K562 (cell line): ENCODE results near the gene FRMD3. TPM values are rescaled to one million over a fixed set of nuclear protein-coding genes. Genes with fewer than 3 reads are reported as not detected.

Source experiments
- ATAC-seq: fragments of 200-7000 bp; cut with Tn5 transposase; 3 replicates; pipeline ENCODE4 v1.9.1; 2020; ENCODE audit warnings: moderate library complexity
- BruUV-seq: library from RNA; stranded (reverse); fragments of 400-500 nt; replicated peaks from 2 replicates; lab custom pipeline; 2021; lab: Mats Ljungman, UMichigan
- CTCF ChIA-PET: fragments of 300-600 bp; formaldehyde crosslinking; extraction: SDS; loops from one replicate; lab custom pipeline; 2021; ENCODE audit warnings: low intra/inter-chr PET ratio; lab: Yijun Ruan, JAX
- POLR2A ChIA-PET: fragments of 300-600, 350-650 bp; sonication (Branson Sonifier 250); formaldehyde crosslinking; extraction: SDS; loops from one replicate; lab custom pipeline; 2021; ENCODE audit warnings: antibody characterized with exemption, inconsistent platforms; lab: Yijun Ruan, JAX
- DNase-seq, 4 experiments: peaks; one replicate each; pipeline versions ENCODE4 v3.0.0 to v3.0.0-alpha.2; 2011 to 2018; ENCODE audit warnings: low spot score in 3 of 4, mixed read lengths in 3 of 4; ENCODE audit errors: extremely low read depth in 1 of 4
- FAIRE-seq: peaks from 2 replicates; lab custom pipeline; 2011; peaks lifted over from hg19 to GRCh38; lab: Jason Lieb, UNC
- H2AFZ ChIP-seq: 2 replicates; pipeline ENCODE4 v1.6.0; 2011; ENCODE audit warnings: low read depth, low read length, control low read depth, inconsistent platforms
- H3K27ac ChIP-seq: fragments of 200-600 bp; 3 replicates; pipeline ENCODE4 v1.8.0; 2011; ENCODE audit warnings: low read depth, mild to moderate bottlenecking, control low read depth, inconsistent platforms, low read length, moderate library complexity, mixed read lengths; ENCODE audit errors: extremely low read depth
- H3K27me3 ChIP-seq, 2 experiments: fragments of 300-600 bp in 1 of 2; 2 replicates in 1 of 2; 3 replicates in 1 of 2; pipeline versions ENCODE4 v1.6.0 to v1.8.0; 2011; ENCODE audit warnings: inconsistent platforms in 2 of 2, low read length in 2 of 2, mild to moderate bottlenecking in 1 of 2, mixed read lengths in 1 of 2, moderate library complexity in 1 of 2; ENCODE audit not compliant: control insufficient read depth in 2 of 2, insufficient read depth in 2 of 2
- H3K36me3 ChIP-seq: fragments of 300-600 bp; 3 replicates; pipeline ENCODE4 v1.8.0; 2011; ENCODE audit warnings: mild to moderate bottlenecking, low read length, inconsistent platforms; ENCODE audit not compliant: control insufficient read depth, insufficient read depth
- H3K4me1 ChIP-seq, 2 experiments: fragments of 200-600 bp in 1 of 2; replicated peaks in 1 of 2; 2 replicates in 1 of 2; 3 replicates in 1 of 2; pipeline versions ENCODE4 v1.5.1 to v1.8.0; 2011; ENCODE audit warnings: inconsistent platforms in 2 of 2, low read length in 2 of 2, mild to moderate bottlenecking in 1 of 2, mixed read lengths in 1 of 2, moderate library complexity in 1 of 2; ENCODE audit not compliant: control insufficient read depth in 2 of 2, insufficient read depth in 2 of 2
- H3K4me2 ChIP-seq: 2 replicates; pipeline ENCODE4 v1.6.1; 2011; ENCODE audit warnings: low read length, control low read depth, inconsistent platforms, mixed read lengths; ENCODE audit not compliant: insufficient read depth
- H3K4me3 ChIP-seq: fragments of 200-600 bp; sonication (generic), shearing (Covaris generic); 2 replicates; pipeline ENCODE4 v1.5.1; 2016; ENCODE audit warnings: control low read depth, inconsistent platforms
- H3K79me2 ChIP-seq: fragments of 200-600 bp; 3 replicates; pipeline ENCODE4 v1.8.0; 2011; ENCODE audit warnings: low read length, inconsistent platforms; ENCODE audit not compliant: control insufficient read depth, insufficient read depth
- H3K9ac ChIP-seq, 2 experiments: 2 replicates each; pipeline versions ENCODE4 v1.6.0 to v1.6.1; 2011; ENCODE audit warnings: low read depth in 2 of 2, low read length in 2 of 2, control low read depth in 1 of 2, inconsistent platforms in 1 of 2, mild to moderate bottlenecking in 1 of 2, mixed read lengths in 1 of 2; ENCODE audit not compliant: insufficient read depth in 1 of 2
- H3K9me1 ChIP-seq: one replicate; pipeline ENCODE4 v1.6.0; 2011; ENCODE audit warnings: inconsistent platforms, mild to moderate bottlenecking, low read length, moderate library complexity; ENCODE audit not compliant: control insufficient read depth, insufficient read depth
- H3K9me3 ChIP-seq: replicated peaks from 2 replicates; pipeline ENCODE4 v1.5.1; 2011; ENCODE audit warnings: low read depth, low read length, inconsistent platforms; ENCODE audit not compliant: control insufficient read depth, insufficient read depth
- H4K20me1 ChIP-seq: replicated peaks from 2 replicates; pipeline ENCODE4 v1.6.1; 2011; ENCODE audit warnings: low read length, inconsistent platforms, mixed read lengths; ENCODE audit not compliant: control insufficient read depth, insufficient read depth
- ATF6 ChIP-seq: sonication (generic); formaldehyde crosslinking; IDR thresholded peaks from 2 replicates; pipeline ENCODE4 v1.4.0; 2020; ENCODE audit warnings: mild to moderate bottlenecking, missing genetic modification reagents
- BCOR ChIP-seq: fragments of 450-650 bp; IDR thresholded peaks from 2 replicates; pipeline ENCODE4 v1.6.1; 2016
- BMI1 ChIP-seq: fragments of 150-350 bp; IDR thresholded peaks from 2 replicates; pipeline ENCODE4 v1.6.1; 2014; ENCODE audit warnings: low read length
- DLX4 ChIP-seq: fragments of 250-450 bp; sonication (Bioruptor Pico); IDR thresholded peaks from 2 replicates; pipeline ENCODE4 v1.6.1; 2021; ENCODE audit warnings: mild to moderate bottlenecking
- DNMT1 ChIP-seq: fragments of 450-650 bp; IDR thresholded peaks from 2 replicates; pipeline ENCODE4 v1.6.1; 2016; ENCODE audit warnings: antibody characterized with exemption, mild to moderate bottlenecking
- ELF4 ChIP-seq: fragments of 450-650 bp; formaldehyde crosslinking; IDR thresholded peaks from 2 replicates; pipeline ENCODE4 v1.4.0; 2022; ENCODE audit warnings: missing genetic modification characterization
- MNT ChIP-seq, 2 experiments: fragments of 450-650 bp; conservative IDR thresholded peaks; 2 replicates each; pipeline ENCODE4 v1.6.1; 2017; ENCODE audit warnings: mild to moderate bottlenecking in 2 of 2, moderate library complexity in 2 of 2
- NFYB ChIP-seq: IDR thresholded peaks from 2 replicates; pipeline ENCODE4 v1.6.1; 2011; ENCODE audit warnings: mild to moderate bottlenecking, moderate library complexity; ENCODE audit not compliant: insufficient read length; ENCODE audit errors: extremely low read depth
- NRF1 ChIP-seq, 2 experiments: fragments of 450-650 bp; IDR thresholded peaks in 1 of 2; conservative IDR thresholded peaks in 1 of 2; 2 replicates each; pipeline ENCODE4 v1.6.1; 2014; ENCODE audit warnings: mild to moderate bottlenecking in 2 of 2
- PHF8 ChIP-seq: fragments of 200-600 bp; sonication (generic); IDR thresholded peaks from 2 replicates; pipeline ENCODE4 v1.6.1; 2012; ENCODE audit warnings: mixed run types, mild to moderate bottlenecking, inconsistent platforms, low read length, moderate library complexity, borderline replicate concordance
- TBL1XR1 ChIP-seq, 2 experiments: IDR thresholded peaks; 2 replicates each; pipeline ENCODE4 v1.6.1; 2012; ENCODE audit warnings: improper control_type of control experiment in 2 of 2, low read length in 2 of 2, mild to moderate bottlenecking in 1 of 2
- WHSC1 ChIP-seq: IDR thresholded peaks from one replicate; pipeline ENCODE4 v1.6.1; 2012; ENCODE audit warnings: low read length, control low read depth, inconsistent platforms
- ZNF699 ChIP-seq: fragments of 250-450 bp; sonication (Bioruptor Pico); IDR thresholded peaks from 2 replicates; pipeline ENCODE4 v1.8.0; 2021; ENCODE audit warnings: mild to moderate bottlenecking, moderate library complexity; ENCODE audit not compliant: insufficient replicate concordance
- ZNF766 ChIP-seq: fragments of 200-800 bp; sonication (Bioruptor generic); conservative IDR thresholded peaks from 2 replicates; pipeline ENCODE4 v1.6.1; 2016; ENCODE audit warnings: missing genetic modification characterization, missing compliant biosample characterization
- WGBS: fragments of 100-300 bp; shearing (Covaris generic); methylation state at CpG from one replicate; pipeline ENCODE4 v1.1.6; 2016; ENCODE audit warnings: low coverage, mixed read lengths; ENCODE audit not compliant: insufficient coverage; ENCODE audit errors: missing lambda C conversion rate; 5-methylcytosine and 5-hydroxymethylcytosine counted together
- in situ Hi-C: fragments of 300-500 bp; cut with MboI; formaldehyde crosslinking; loops from 4 replicates; pipeline ENCODE4 v1.15.0; 2018; ENCODE audit warnings: inconsistent platforms, mixed read lengths
- intact Hi-C: fragments of 100-400 bp; cut with micrococcal nuclease; formaldehyde crosslinking; loops from 2 replicates; pipeline ENCODE4 v1.14.2; 2022
- polyA plus RNA-seq, 8 experiments: library from polyadenylated mRNA; depleted of rRNA in 4 of 8; stranded (reverse) in 5 of 8; unstranded in 3 of 8; fragments of >200 nt; fragmentation: Nextera tagmentation in 2 of 8; fragmentation: Illumina TruSeq in 1 of 8; extraction: Ambion mirVana in 2 of 8; extraction: Trizol in 1 of 8; gene quantifications; 2 replicates each; pipeline versions ENCODE4 v1.2.1 to v1.2.3, GENCODE V29; 2011 to 2014; ENCODE audit warnings: inconsistent platforms in 1 of 8, missing spikeins in 1 of 8
- total RNA-seq, 7 experiments: library from RNA; depleted of rRNA in 6 of 7; stranded (reverse); fragments of >200 nt in 6 of 7; fragmentation: Illumina TruSeq in 2 of 7; extraction: Trizol in 2 of 7; gene quantifications; 2 replicates each; pipeline versions ENCODE4 v1.2.1 to v1.2.3, GENCODE V29; 2011 to 2021; ENCODE audit warnings: low replicate concordance in 1 of 7

Gene FRMD3
- total and polyA plus RNA-seq, 9 of the 15 experiments (the other 6 are each of a cell fraction or from before 2014, with no cell fraction given), result 0.09 to 0.51 (median 0.21) TPM

DNA sequence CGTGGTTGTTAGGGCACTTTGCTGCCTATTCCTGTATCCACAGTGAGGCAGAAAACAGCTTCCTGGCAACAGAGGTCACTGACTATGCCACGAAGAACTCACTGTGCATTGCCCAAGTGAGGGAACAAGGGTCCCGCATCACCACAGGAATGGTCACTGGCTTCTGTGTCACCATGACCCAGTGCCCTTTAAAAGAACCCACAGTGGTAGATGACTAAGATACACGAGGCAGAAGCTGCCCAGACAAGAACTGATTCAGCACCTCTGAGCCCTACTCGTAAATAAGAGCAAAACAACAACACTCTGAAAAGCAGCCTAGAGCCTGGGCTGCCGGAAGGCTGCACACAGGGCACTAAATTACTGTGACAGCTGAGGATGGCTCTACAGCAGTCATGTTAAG lies 238.6 kb downstream of the FRMD3 start (continued):
- TF ChIP-seq ATF6, result no peak
- TF ChIP-seq ZNF766 (CRISPR knock-in tag), result no peak
- TF ChIP-seq MNT (conservative IDR thresholded peaks at IDR 0.05), result no peak

GRCh38 chr9:83299094-83299493 lies 239.1 kb downstream of the FRMD3 start:
- Histone ChIP-seq H3K36me3 (no peaks in the 10 kb centered on the region), H3K79me2 (no peaks in the 10 kb centered on the region), H3K4me2 (no peak overlapping the region), H3K4me1 (no peaks in the 10 kb centered on the region), H4K20me1 (no peaks in the 10 kb centered on the region), H3K9me3 (no peaks in the 10 kb centered on the region), H3K9ac (no peak overlapping the region), H3K27ac (no peak overlapping the region), H3K9me1 (no peaks in the 10 kb centered on the region), H2AFZ (no peak overlapping the region), H3K4me3 (no peak overlapping the region), H3K27me3 (no peaks in the 10 kb centered on the region)
- in situ Hi-C loops, result no loop called here
- DNase-seq (no peak), ATAC-seq (no peak), FAIRE-seq (no peak)
- POLR2A ChIA-PET, result no interaction called here
- intact Hi-C loops, result no loop called here
- CTCF ChIA-PET, result no interaction called here
- no TSS peak for BruUV-seq
- 0% methylated on average over 2 of the region's 2 CpGs for WGBS
- no peak for TF ChIP-seq PHF8
- TF ChIP-seq TBL1XR1 (IDR thresholded peaks at IDR 0.05; ENCODE audit: low read length in 2 of 2), result no peak
- TF ChIP-seq DNMT1, result no peak
- TF ChIP-seq WHSC1, result no peak
- TF ChIP-seq NRF1 (conservative IDR thresholded peaks at IDR 0.05 in 1 of 2, IDR thresholded peaks at IDR 0.05 in 1 of 2), result no peak
- no peak for TF ChIP-seq BMI1
- TF ChIP-seq NFYB, result no peak
- no peak for TF ChIP-seq DLX4 (CRISPR knock-in tag)
- no peak for TF ChIP-seq ZNF699 (CRISPR knock-in tag)
- no peak for TF ChIP-seq BCOR
- no peak for TF ChIP-seq ELF4
